MM.1S (cell line): ENCODE results near the gene BBS2.

Experiments
- CTCF ChIP-seq: fragments of 300-600 bp; sonication (generic); IDR thresholded peaks from 2 replicates; pipeline ENCODE4 v1.5.1; 2016; ENCODE audit warnings: antibody characterized with exemption, low read length, mixed read lengths
- EZH2 ChIP-seq: fragments of 300-600 bp; sonication (generic); optimal IDR thresholded peaks from 2 replicates; pipeline ENCODE3; 2017; ENCODE audit warnings: low read depth, mild to moderate bottlenecking, antibody characterized with exemption, low read length, mixed read lengths

GRCh38 chr16:56539656-56540055 is 19.8 kb upstream of the BBS2 start:
- no peak for TF ChIP-seq CTCF
- no peak for TF ChIP-seq EZH2
